Endothelial cell of umbilical vein (primary cell): ENCODE results near the gene OSBPL10. TPM values are rescaled to one million over a fixed set of nuclear protein-coding genes. Genes with fewer than 3 reads are reported as not detected.

ENCODE experiments used
- BruUV-seq: library from RNA; stranded (reverse); fragments of 400-500 nt; replicated peaks from 2 replicates; lab custom pipeline; 2021; lab: Mats Ljungman, UMichigan
- CTCF ChIA-PET: fragments of 300-600, 350-600 bp; sonication (Branson Sonifier 250); formaldehyde crosslinking; loops from one replicate; lab custom pipeline; 2021; ENCODE audit warnings: antibody characterized with exemption, inconsistent platforms; lab: Charles Lee
- POLR2A ChIA-PET: fragments of 300-600, 350-600 bp; sonication (Branson Sonifier 250); formaldehyde crosslinking; loops from one replicate; lab custom pipeline; 2021; ENCODE audit warnings: antibody characterized with exemption, inconsistent platforms; lab: Charles Lee
- DNase-seq: peaks from one replicate; pipeline ENCODE4 v3.0.0-alpha.2; 2011; ENCODE audit warnings: low read depth, low spot score
- FAIRE-seq: peaks from 2 replicates; lab custom pipeline; 2011; peaks lifted over from hg19 to GRCh38; lab: Jason Lieb, UNC
- H2AFZ ChIP-seq: 2 replicates; pipeline ENCODE4 v1.6.0; 2012; ENCODE audit warnings: low read depth, low read length, control low read depth, inconsistent platforms
- H3K27ac ChIP-seq: 2 replicates; pipeline ENCODE4 v1.5.1; 2011; ENCODE audit warnings: low read depth, mild to moderate bottlenecking, control low read depth, low read length, moderate library complexity; ENCODE audit not compliant: insufficient read depth
- H3K27me3 ChIP-seq, 2 experiments: 2 replicates each; pipeline versions ENCODE4 v1.6.0 to v1.6.1; 2011; ENCODE audit warnings: low read length in 2 of 2, mixed read lengths in 1 of 2; ENCODE audit not compliant: control insufficient read depth in 2 of 2, insufficient read depth in 2 of 2
- H3K36me3 ChIP-seq, 2 experiments: 2 replicates in 1 of 2; 3 replicates in 1 of 2; pipeline ENCODE4 v1.5.1; 2011; ENCODE audit warnings: low read length in 2 of 2, mild to moderate bottlenecking in 1 of 2, moderate library complexity in 1 of 2; ENCODE audit not compliant: control insufficient read depth in 2 of 2, insufficient read depth in 2 of 2; ENCODE audit errors: extremely low read depth in 1 of 2
- H3K4me1 ChIP-seq: 3 replicates; pipeline ENCODE4 v1.5.1; 2011; ENCODE audit warnings: mild to moderate bottlenecking, low read length; ENCODE audit not compliant: control insufficient read depth, insufficient read depth; ENCODE audit errors: extremely low read depth
- H3K4me2 ChIP-seq: 2 replicates; pipeline ENCODE4 v1.6.1; 2011; ENCODE audit warnings: low read length, control low read depth, mixed read lengths; ENCODE audit not compliant: insufficient read depth
- H3K4me3 ChIP-seq, 3 experiments: fragments of 200-600 bp in 1 of 3; sonication (generic), shearing (Covaris generic) in 1 of 3; replicated peaks in 1 of 3; 2 replicates each; pipeline ENCODE4 v1.5.1; 2011 to 2016; ENCODE audit warnings: control low read depth in 3 of 3, low read length in 3 of 3, mild to moderate bottlenecking in 2 of 3, inconsistent platforms in 1 of 3, low read depth in 1 of 3, moderate library complexity in 1 of 3; ENCODE audit not compliant: insufficient read depth in 1 of 3
- H3K79me2 ChIP-seq: 2 replicates; pipeline ENCODE4 v1.6.0; 2012; ENCODE audit warnings: low read length, inconsistent platforms; ENCODE audit not compliant: control insufficient read depth, insufficient read depth
- H3K9ac ChIP-seq: replicated peaks from 2 replicates; pipeline ENCODE3; 2011; ENCODE audit warnings: low read length, control low read depth; ENCODE audit not compliant: insufficient read depth; ENCODE audit errors: extremely low read depth
- H3K9me1 ChIP-seq: replicated peaks from 3 replicates; pipeline ENCODE4 v1.6.0; 2011; ENCODE audit warnings: mild to moderate bottlenecking, low read length; ENCODE audit not compliant: control insufficient read depth, insufficient read depth; ENCODE audit errors: extremely low read depth
- H3K9me3 ChIP-seq: replicated peaks from 2 replicates; pipeline ENCODE4 v1.5.1; 2012; ENCODE audit warnings: low read length, inconsistent platforms; ENCODE audit not compliant: control insufficient read depth, insufficient read depth
- H4K20me1 ChIP-seq: replicated peaks from 2 replicates; pipeline ENCODE3; 2011; ENCODE audit warnings: mild to moderate bottlenecking, low read length; ENCODE audit not compliant: control insufficient read depth, insufficient read depth; ENCODE audit errors: extremely low read depth
- CTCF ChIP-seq, 2 donors: IDR thresholded peaks; 1 replicate in 1 of 2; 2 replicates in 1 of 2; pipeline ENCODE4 v1.5.1; 2011; ENCODE audit warnings: low read length in 2 of 2, mild to moderate bottlenecking in 2 of 2, moderate library complexity in 2 of 2, control low read depth in 1 of 2, inconsistent platforms in 1 of 2, low read depth in 1 of 2; ENCODE audit not compliant: insufficient read depth in 1 of 2; ENCODE audit errors: extremely low read depth in 1 of 2
- EZH2 ChIP-seq: IDR thresholded peaks from 2 replicates; pipeline ENCODE4 v1.6.1; 2012; ENCODE audit warnings: borderline replicate concordance, low read depth, mild to moderate bottlenecking, moderate library complexity, low read length, inconsistent platforms; ENCODE audit not compliant: severe bottlenecking
- FOS ChIP-seq: IDR thresholded peaks from 2 replicates; pipeline ENCODE4 v1.6.1; 2011; ENCODE audit warnings: mild to moderate bottlenecking, low read length, moderate library complexity, borderline replicate concordance; ENCODE audit not compliant: insufficient read depth
- GATA2 ChIP-seq: IDR thresholded peaks from 2 replicates; pipeline ENCODE4 v1.7.0; 2011; ENCODE audit warnings: low read depth, mild to moderate bottlenecking, moderate library complexity, mixed read lengths, low read length; ENCODE audit not compliant: insufficient read length, insufficient read depth
- JUN ChIP-seq: IDR thresholded peaks from 2 replicates; pipeline ENCODE4 v1.6.1; 2011; ENCODE audit warnings: borderline replicate concordance, low read depth; ENCODE audit not compliant: insufficient read length, insufficient read depth
- MAX ChIP-seq: IDR thresholded peaks from 2 replicates; pipeline ENCODE4 v1.6.1; 2011; ENCODE audit not compliant: insufficient read depth, insufficient read length
- MYC ChIP-seq: IDR thresholded peaks from one replicate; pipeline ENCODE4 v1.6.1; 2011; ENCODE audit warnings: mild to moderate bottlenecking, low read depth, low read length
- POLR2A ChIP-seq: IDR thresholded peaks from 2 replicates; pipeline ENCODE4 v1.6.1; 2012; ENCODE audit warnings: low read depth, mild to moderate bottlenecking, control low read depth, low read length
- POLR2AphosphoS5 ChIP-seq: IDR thresholded peaks from 2 replicates; pipeline ENCODE4 v1.6.1; 2012; ENCODE audit warnings: low read depth, mild to moderate bottlenecking, control low read depth, low read length, moderate library complexity; ENCODE audit not compliant: insufficient read depth
- dilution Hi-C: fragments of 300-500 bp; cut with MboI; formaldehyde crosslinking; loops from one replicate; pipeline ENCODE4 v1.15.0; 2019; ENCODE audit warnings: low sequenced_read_pairs; ENCODE audit not compliant: extremely low pct_ligation_motif_present
- intact Hi-C: fragments of 100-400 bp; cut with micrococcal nuclease; formaldehyde crosslinking; loops from one replicate; pipeline ENCODE4 v1.10.0; 2022
- polyA plus RNA-seq, 4 experiments: library from polyadenylated mRNA; depleted of rRNA in 3 of 4; stranded (reverse) in 3 of 4; unstranded in 1 of 4; fragments of >200 nt; gene quantifications; 2 replicates each; pipeline versions ENCODE4 v1.2.1 to v1.2.3, GENCODE V29; 2011 to 2012; ENCODE audit warnings: missing spikeins in 1 of 4
- total RNA-seq: library from RNA; stranded (reverse); gene quantifications from 2 replicates; pipeline ENCODE4 v1.2.3, GENCODE V29; 2021

Gene OSBPL10
- total and polyA plus RNA-seq, 2 donors (not counting 3 experiments of a cell fraction or from before 2014, with no cell fraction given): 10.8 to 47.6 TPM

GRCh38 chr3:31779514-31779913 lies 201.5 kb downstream of the OSBPL10 start:
- no peak overlapping the region for H3K9ac ChIP-seq
- H3K9me1 ChIP-seq: no peaks in the 10 kb centered on the region
- no peak overlapping the region for H3K4me2 ChIP-seq
- intact Hi-C loops (no loop called here), dilution Hi-C loops (no loop called here)
- H3K4me3 ChIP-seq: no peak overlapping the region
- H3K9me3 ChIP-seq: no peaks in the 10 kb centered on the region
- TF ChIP-seq CTCF (IDR thresholded peaks at IDR 0.05; ENCODE audit: extremely low read depth in 1 of 2, insufficient read depth in 1 of 2, low read depth in 1 of 2, low read length in 2 of 2) (no peak), MAX (no peak), EZH2 (no peak), MYC (no peak), JUN (no peak), FOS (no peak), POLR2A (no peak), GATA2 (no peak), POLR2AphosphoS5 (no peak)
- H3K79me2 ChIP-seq: no peaks in the 10 kb centered on the region
- H3K27me3 ChIP-seq: no peaks in the 10 kb centered on the region
- ChIA-PET CTCF (no interaction called here), POLR2A (no interaction called here)
- H2AFZ ChIP-seq: no peak overlapping the region
- H3K4me1 ChIP-seq: no peaks in the 10 kb centered on the region
- no peaks in the 10 kb centered on the region for H4K20me1 ChIP-seq
- no peak overlapping the region for H3K27ac ChIP-seq
- DNase-seq (no peak), FAIRE-seq (no peak)
- no peaks in the 10 kb centered on the region for H3K36me3 ChIP-seq
- no TSS peak for BruUV-seq
